GM18508 (cell line): ENCODE data around the gene PLA2G4D.

Source experiments
- ATAC-seq: cut with Tn5 transposase; IDR thresholded peaks from one replicate; pipeline ENCODE4 v1.9.1; 2021; ENCODE audit warnings: moderate number of reproducible peaks; ENCODE audit not compliant: insufficient read depth, unreplicated experiment

The PLA2G4D gene

DNA sequence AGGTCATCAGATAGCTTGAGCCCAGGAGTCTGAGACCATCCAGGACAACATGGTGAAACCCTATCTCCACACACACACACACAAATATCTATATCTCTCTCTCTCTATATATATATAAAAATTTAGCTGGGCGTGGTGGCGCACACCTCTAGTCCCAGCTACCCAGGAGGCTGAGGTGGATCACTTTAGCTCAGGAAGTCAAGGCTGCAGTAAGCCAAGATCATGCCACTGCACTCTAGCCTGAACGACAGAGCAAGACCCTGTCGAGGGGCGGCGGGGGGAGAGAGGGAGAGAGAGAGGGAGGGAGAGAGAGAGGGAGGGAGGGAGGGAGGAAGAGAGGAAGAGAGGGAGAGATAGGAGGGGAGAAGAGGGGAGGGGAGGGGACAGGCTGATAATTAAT, 34.1 kb upstream of the PLA2G4D start:
- ATAC-seq: no peak

GRCh38 chr15:42123546-42123945, 29.2 kb upstream of the PLA2G4D start:
- no peak for ATAC-seq

GRCh38 chr15:42121682-42122081, 27.3 kb upstream of the PLA2G4D start:
- ATAC-seq: no peak

GRCh38 chr15:42121021-42121420, 26.7 kb upstream of the PLA2G4D start:
- ATAC-seq: no peak

DNA sequence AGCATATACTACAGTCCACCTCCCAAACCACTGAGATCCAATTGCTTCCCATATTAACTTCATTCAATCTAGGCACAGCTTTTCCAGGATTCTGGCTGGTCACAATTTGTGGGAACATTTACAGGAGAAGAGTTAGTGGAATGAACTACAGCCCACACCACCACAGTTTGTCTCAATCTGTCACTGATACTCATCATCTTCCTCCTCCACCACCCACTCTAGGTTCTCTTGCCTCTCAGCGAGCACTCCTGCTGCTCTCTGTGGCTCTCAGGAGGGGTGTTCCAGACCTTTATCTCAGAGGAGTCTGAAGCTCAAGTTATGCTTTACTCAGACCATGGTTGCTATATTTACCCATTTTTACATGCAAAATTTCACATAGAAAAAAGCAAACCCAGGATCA, 25.9 kb upstream of the PLA2G4D start:
- ATAC-seq: no peak

- no peak for ATAC-seq
Measured at GRCh38 chr15:42119446-42119760, 25.0 kb upstream of the PLA2G4D start.

GRCh38 chr15:42118650-42119445, 24.5 kb upstream of the PLA2G4D start:
- no peak for ATAC-seq

GRCh38 chr15:42111924-42112323, 17.6 kb upstream of the PLA2G4D start:
- ATAC-seq: no peak

- no peak for ATAC-seq
Measured at GRCh38 chr15:42110367-42110766, 16.0 kb upstream of the PLA2G4D start.

GRCh38 chr15:42108806-42109205, 14.4 kb upstream of the PLA2G4D start:
- no peak for ATAC-seq

- ATAC-seq: no peak
Measured at GRCh38 chr15:42108189-42108588, 13.8 kb upstream of the PLA2G4D start.

GRCh38 chr15:42107473-42107872, 13.1 kb upstream of the PLA2G4D start:
- ATAC-seq: no peak

- ATAC-seq: no peak
Measured at GRCh38 chr15:42106288-42106687, 11.9 kb upstream of the PLA2G4D start.

DNA sequence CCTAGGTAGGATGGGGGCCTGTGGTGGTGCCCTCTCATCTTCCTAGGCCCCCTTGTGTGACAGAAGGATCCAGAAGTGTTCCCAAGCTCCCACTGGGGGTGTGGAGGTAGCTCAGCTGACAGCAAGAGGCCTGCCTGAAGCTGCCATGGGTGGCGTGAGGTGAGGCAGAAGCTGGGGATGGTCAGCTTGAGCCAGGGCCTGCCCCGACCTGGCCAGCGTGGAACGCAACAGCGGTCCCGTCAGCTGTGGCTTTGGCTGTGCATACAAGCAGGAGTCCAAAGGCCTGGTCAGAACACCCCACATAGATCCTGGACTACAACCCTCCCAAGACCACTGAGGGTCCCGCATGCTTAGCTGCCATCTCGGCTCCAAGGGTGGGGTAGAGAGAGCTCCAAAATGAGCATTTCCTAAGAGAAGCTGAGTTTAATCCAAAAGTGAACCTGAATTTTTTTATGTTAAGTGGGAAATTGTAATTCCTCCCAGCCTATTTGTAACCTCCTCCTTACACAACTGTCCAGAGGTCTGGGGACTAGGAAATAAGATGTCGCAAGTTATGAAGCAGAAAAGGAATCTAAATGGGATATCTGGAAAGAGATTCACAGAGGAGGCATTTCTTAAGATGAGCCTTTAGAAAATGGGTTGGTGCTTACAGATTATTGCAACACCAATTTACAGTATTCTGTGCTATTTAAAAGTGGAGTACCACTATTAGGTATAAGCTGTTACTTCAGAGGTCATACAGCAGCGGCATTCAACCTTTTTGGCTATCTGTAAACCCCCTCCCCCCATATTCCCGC, 9.9 kb upstream of the PLA2G4D start:
- no peak for ATAC-seq

GRCh38 chr15:42102646-42103235, 8.4 kb upstream of the PLA2G4D start:
- no peak for ATAC-seq

GRCh38 chr15:42101861-42102260, 7.5 kb upstream of the PLA2G4D start:
- ATAC-seq: no peak

GRCh38 chr15:42100021-42100800, 5.8 kb upstream of the PLA2G4D start:
- no peak for ATAC-seq

GRCh38 chr15:42097018-42097417, 2.7 kb upstream of the PLA2G4D start:
- ATAC-seq: no peak

DNA sequence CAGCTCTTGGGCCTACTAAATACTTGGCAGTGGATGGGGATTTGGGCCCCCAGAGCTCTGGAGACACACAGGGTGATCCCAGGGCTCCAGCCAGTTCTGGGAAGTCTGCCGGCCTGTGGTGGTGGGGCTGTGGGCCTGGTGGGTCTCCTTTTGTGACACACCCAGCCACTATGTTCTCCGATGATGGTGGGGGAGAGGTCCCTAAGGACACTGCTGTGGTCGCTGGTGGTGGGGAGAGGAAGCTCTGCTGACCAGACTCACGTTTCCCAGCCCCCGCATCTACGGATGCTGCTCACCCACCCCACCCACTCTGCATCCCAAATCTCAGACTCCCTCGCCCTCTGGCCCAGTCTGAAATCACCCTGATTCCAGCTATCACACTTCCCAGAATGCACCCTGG, 396 bp downstream of the PLA2G4D start:
- ATAC-seq: no peak

DNA sequence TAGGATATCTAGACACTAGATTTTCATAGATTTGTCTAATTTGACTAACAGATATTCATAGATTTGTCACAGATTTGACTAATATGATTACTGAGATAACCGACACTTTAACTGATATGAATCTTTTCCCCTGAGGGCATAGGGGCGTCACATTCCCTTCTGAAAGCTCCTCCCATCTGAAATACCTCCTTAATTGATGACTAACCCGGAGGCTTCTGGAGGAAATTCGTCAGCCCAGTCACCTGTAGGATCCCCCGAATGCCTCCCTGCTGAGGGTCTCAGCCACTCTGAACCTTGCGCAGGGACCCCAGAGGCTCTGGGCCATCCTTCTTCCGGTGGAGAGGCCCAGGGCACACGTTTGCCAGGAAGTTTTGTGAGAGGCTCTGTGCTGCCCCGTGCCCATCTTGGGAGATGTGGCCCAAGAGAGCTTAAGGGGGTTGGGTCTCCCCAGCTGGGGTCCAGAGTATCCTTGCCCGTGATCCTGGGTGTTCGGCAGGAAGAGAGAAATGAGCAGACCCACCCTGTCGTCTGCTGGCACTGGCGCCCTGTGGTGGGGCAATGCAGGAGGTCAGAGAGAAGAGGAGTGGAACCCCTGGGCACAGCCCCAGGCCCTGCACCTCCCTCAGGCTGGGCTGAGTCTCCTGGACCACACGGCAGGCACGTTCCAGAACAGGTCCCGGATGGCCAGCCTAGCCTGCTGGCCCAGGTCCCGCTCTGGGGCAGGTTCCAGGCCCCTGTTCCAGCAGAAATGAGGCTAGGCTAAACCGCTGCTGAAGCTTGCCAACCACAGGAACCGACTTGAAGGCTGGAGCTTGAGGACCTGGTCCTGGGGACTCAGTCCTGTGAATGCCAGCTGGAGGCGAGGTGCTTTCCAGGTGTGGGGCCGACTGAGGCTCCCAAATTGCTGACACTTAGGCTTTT, 1.7 kb downstream of the PLA2G4D start:
- ATAC-seq: no peak
